PFSK-1 (cell line): Measurements from ENCODE around the gene EGLN1.

Source experiments
- POLR2AphosphoS5 ChIP-seq: IDR thresholded peaks from 2 replicates; pipeline ENCODE4 v1.6.1; 2012; ENCODE audit warnings: low read depth, mild to moderate bottlenecking, control low read depth, low read length, moderate library complexity
- SIN3A ChIP-seq: IDR thresholded peaks from 2 replicates; pipeline ENCODE4 v1.6.1; 2012; ENCODE audit warnings: mild to moderate bottlenecking, low read length, moderate library complexity, borderline replicate concordance; ENCODE audit not compliant: insufficient read depth
- TAF1 ChIP-seq: IDR thresholded peaks from 2 replicates; pipeline ENCODE4 v1.6.1; 2012; ENCODE audit warnings: low read length, control low read depth, borderline replicate concordance; ENCODE audit not compliant: insufficient read depth
- TF ChIP-seq, protein P1 (sequence below), 2 experiments: IDR thresholded peaks; 2 replicates each; pipeline versions ENCODE4 v1.6.1 to v1.8.0; 2011 to 2012; ENCODE audit warnings: low read depth in 2 of 2, low read length in 2 of 2, control low read depth in 1 of 2, inconsistent platforms in 1 of 2, mild to moderate bottlenecking in 1 of 2, moderate library complexity in 1 of 2; ENCODE audit not compliant: insufficient read depth in 1 of 2

DNA sequence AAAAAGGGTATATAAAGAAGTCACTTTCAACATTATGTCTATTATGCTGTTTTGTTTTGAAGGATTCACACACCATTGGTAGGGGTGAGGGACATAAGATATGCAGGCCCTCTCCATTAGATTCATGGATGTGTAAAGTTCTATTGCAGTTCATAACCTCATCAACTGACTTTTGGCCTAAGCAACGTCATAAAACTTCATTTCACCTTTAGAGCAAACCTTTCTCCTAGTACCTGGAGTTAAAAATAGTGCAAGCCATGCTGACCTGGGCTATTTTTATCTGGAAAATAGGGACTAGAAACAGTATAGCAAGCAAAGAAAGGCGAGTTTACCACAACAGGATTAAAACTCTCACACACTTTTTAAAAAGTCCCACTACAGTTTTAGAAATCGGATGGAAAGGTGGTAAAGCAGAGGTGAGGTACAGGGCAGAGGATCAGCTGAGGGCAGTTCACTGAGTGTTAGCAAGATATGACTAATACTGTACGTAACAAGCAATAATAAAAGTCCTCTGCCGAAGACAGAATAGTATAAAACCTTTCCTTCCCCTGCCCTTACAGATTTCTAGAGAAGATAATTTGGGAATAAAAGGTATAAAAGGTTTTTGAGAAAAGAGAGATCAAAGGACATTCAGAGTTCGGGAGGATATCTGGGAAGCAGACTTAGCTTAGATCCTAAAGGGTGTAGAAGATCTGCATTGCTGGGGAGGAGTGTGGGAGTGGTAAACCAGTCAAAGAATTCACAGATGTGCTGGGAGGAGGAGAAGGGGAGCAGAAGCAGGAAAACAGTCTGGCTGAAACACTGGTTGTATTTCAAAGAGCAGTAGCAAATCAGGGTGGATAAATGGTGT, 14.3 kb downstream of the EGLN1 start:
- TF ChIP-seq TAF1 (no peak), POLR2AphosphoS5 (no peak), SIN3A (no peak)
- TF ChIP-seq, protein P1, sequence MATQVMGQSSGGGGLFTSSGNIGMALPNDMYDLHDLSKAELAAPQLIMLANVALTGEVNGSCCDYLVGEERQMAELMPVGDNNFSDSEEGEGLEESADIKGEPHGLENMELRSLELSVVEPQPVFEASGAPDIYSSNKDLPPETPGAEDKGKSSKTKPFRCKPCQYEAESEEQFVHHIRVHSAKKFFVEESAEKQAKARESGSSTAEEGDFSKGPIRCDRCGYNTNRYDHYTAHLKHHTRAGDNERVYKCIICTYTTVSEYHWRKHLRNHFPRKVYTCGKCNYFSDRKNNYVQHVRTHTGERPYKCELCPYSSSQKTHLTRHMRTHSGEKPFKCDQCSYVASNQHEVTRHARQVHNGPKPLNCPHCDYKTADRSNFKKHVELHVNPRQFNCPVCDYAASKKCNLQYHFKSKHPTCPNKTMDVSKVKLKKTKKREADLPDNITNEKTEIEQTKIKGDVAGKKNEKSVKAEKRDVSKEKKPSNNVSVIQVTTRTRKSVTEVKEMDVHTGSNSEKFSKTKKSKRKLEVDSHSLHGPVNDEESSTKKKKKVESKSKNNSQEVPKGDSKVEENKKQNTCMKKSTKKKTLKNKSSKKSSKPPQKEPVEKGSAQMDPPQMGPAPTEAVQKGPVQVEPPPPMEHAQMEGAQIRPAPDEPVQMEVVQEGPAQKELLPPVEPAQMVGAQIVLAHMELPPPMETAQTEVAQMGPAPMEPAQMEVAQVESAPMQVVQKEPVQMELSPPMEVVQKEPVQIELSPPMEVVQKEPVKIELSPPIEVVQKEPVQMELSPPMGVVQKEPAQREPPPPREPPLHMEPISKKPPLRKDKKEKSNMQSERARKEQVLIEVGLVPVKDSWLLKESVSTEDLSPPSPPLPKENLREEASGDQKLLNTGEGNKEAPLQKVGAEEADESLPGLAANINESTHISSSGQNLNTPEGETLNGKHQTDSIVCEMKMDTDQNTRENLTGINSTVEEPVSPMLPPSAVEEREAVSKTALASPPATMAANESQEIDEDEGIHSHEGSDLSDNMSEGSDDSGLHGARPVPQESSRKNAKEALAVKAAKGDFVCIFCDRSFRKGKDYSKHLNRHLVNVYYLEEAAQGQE (IDR thresholded peaks at IDR 0.05; ENCODE audit: insufficient read depth in 1 of 2, low read depth in 2 of 2, low read length in 2 of 2), result no peak
